Ovary (tissue), 3 donors: ENCODE results near the gene PRKCE.

Experiments
- CTCF ChIP-seq, 3 donors: fragments of 450-650 bp in 2 of 3; fragments of 200-600 bp in 1 of 3; IDR thresholded peaks; one replicate each; pipeline versions ENCODE4 v1.5.1 to v1.8.0; 2016 to 2022; ENCODE audit warnings: antibody characterized with exemption in 3 of 3, mild to moderate bottlenecking in 1 of 3
- EP300 ChIP-seq: sonication (generic); formaldehyde crosslinking; IDR thresholded peaks from one replicate; pipeline ENCODE4 v1.6.1; 2017; ENCODE audit warnings: antibody characterized with exemption
- POLR2A ChIP-seq: fragments of 450-650 bp; IDR thresholded peaks from one replicate; pipeline ENCODE4 v1.6.1; 2017; ENCODE audit warnings: antibody characterized with exemption, mild to moderate bottlenecking, moderate library complexity
- donor health status: DM: no; HTN: no; CAD: no.

- TF ChIP-seq CTCF (IDR thresholded peaks at IDR 0.05) (no peak), EP300 (no peak), POLR2A (no peak)
Measured at GRCh38 chr2:46211461-46211860, 560.0 kb downstream of the PRKCE start.
